Natural killer cell (primary cell): Measurements from ENCODE around the gene FAM228B. TPM values are rescaled to one million over a fixed set of nuclear protein-coding genes. Genes with fewer than 3 reads are reported as not detected.

Experiments used
- ATAC-seq, 3 donors: fragments of 150-1000 bp in 2 of 3; fragments of 200-7000 bp in 1 of 3; cut with Tn5 transposase; 1 replicate in 1 of 3; 2 replicates in 2 of 3; pipeline ENCODE4 v1.10.0; 2021; ENCODE audit warnings: mild to moderate bottlenecking in 2 of 3, moderate library complexity in 2 of 3
- DNase-seq, 2 donors: peaks; one replicate each; pipeline versions ENCODE4 v3.0.0 to v3.0.0-alpha.2; 2013 to 2021; ENCODE audit warnings: mixed read lengths in 1 of 2
- H3K27ac ChIP-seq: one replicate; pipeline ENCODE4 v1.5.1; 2013; ENCODE audit warnings: mild to moderate bottlenecking, low read length
- H3K27me3 ChIP-seq: one replicate; pipeline ENCODE4 v1.6.1; 2013; ENCODE audit warnings: low read length; ENCODE audit not compliant: control insufficient read depth, insufficient read depth
- H3K36me3 ChIP-seq: one replicate; pipeline ENCODE4 v1.6.1; 2013; ENCODE audit warnings: low read length; ENCODE audit not compliant: control insufficient read depth, insufficient read depth
- H3K4me1 ChIP-seq: one replicate; pipeline ENCODE4 v1.6.1; 2013; ENCODE audit warnings: low read length; ENCODE audit not compliant: control insufficient read depth, insufficient read depth
- H3K4me3 ChIP-seq: one replicate; pipeline ENCODE4 v1.5.1; 2013; ENCODE audit warnings: low read length
- H3K9me3 ChIP-seq: one replicate; pipeline ENCODE4 v1.6.1; 2013; ENCODE audit warnings: low read length; ENCODE audit not compliant: control insufficient read depth, insufficient read depth
- H3K27ac Mint-ChIP-seq, 2 donors: one replicate each; pipeline ENCODE4 v1.8.0; 2022; ENCODE audit warnings: mild to moderate bottlenecking in 2 of 2, mixed read lengths in 2 of 2, moderate library complexity in 1 of 2
- H3K27me3 Mint-ChIP-seq, 2 donors: one replicate each; pipeline ENCODE4 v1.8.0; 2022; ENCODE audit warnings: low read depth in 2 of 2, mixed read lengths in 2 of 2
- H3K36me3 Mint-ChIP-seq: one replicate; pipeline ENCODE4 v1.8.0; 2022; ENCODE audit warnings: mixed read lengths
- H3K4me1 Mint-ChIP-seq, 2 donors: one replicate each; pipeline ENCODE4 v1.8.0; 2022; ENCODE audit warnings: mixed read lengths in 2 of 2
- H3K4me3 Mint-ChIP-seq: one replicate; pipeline ENCODE4 v1.8.0; 2022; ENCODE audit warnings: mild to moderate bottlenecking, moderate library complexity, mixed read lengths
- H3K9me3 Mint-ChIP-seq, 2 donors: one replicate each; pipeline ENCODE4 v1.8.0; 2022; ENCODE audit warnings: mixed read lengths in 2 of 2
- WGBS: methylation state at CpG from one replicate; pipeline ENCODE4 v1.1.7; 2013; ENCODE audit warnings: missing lambda C conversion rate; ENCODE audit not compliant: insufficient coverage; 5-methylcytosine and 5-hydroxymethylcytosine counted together
- intact Hi-C: fragments of 100-400 bp; cut with micrococcal nuclease; formaldehyde crosslinking; loops from one replicate; pipeline ENCODE4 v1.14.2; 2022
- total RNA-seq, 4 donors: library from RNA; stranded (reverse); fragments of 120-200 nt in 1 of 4; gene quantifications; one replicate each; pipeline versions ENCODE4 v1.2.3 to v1.2.4, GENCODE V29; 2013 to 2022
- TF ChIP-seq, protein P1 (sequence below): fragments of 200-600 bp; IDR thresholded peaks from one replicate; pipeline ENCODE4 v1.8.0; 2022; ENCODE audit warnings: antibody characterized with exemption

FAM228B gene
- total RNA-seq, 3 donors from 2014 or later (not counting 1 experiment from before 2014, with no cell fraction given): 31.4 to 35.9 (median 31.5) TPM

DNA sequence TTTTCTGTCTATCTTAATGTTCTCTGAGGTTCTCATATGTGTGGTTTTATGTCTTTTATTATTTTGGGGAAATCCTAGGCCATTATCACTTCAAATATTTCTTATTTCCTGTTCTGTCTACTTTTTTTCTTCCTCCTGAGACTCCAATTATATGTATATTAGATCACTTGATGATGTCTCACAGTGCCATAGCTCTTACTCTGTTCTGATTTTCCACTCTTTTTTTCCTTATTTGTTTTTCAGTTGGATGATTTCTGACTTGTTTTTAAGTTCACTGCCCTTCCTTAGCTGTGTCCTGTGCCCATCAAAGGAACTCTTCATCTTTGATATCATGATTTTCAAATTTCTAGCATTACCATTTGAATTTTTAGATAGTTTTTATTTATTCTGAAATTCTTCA, 24.1 kb downstream of the FAM228B start:
- peaks cover 29% of the 10 kb centered on the region for H3K36me3 Mint-ChIP-seq
- H3K4me1 Mint-ChIP-seq: no peaks in the 10 kb centered on the region
- Histone ChIP-seq H3K4me3 (no peak overlapping the region), H3K27me3 (no peaks in the 10 kb centered on the region), H3K27ac (no peak overlapping the region), H3K9me3 (peaks cover 5% of the 10 kb centered on the region), H3K36me3 (no peaks in the 10 kb centered on the region), H3K4me1 (no peaks in the 10 kb centered on the region)
- H3K9me3 Mint-ChIP-seq: peaks cover 0 to 8% of the 10 kb centered on the region in 2 donors
- no peak overlapping the region for H3K27ac Mint-ChIP-seq
- no peak for DNase-seq
- H3K27me3 Mint-ChIP-seq: no peaks in the 10 kb centered on the region
- intact Hi-C loops: no loop called here
- H3K4me3 Mint-ChIP-seq: no peak overlapping the region
- TF ChIP-seq, protein P1, sequence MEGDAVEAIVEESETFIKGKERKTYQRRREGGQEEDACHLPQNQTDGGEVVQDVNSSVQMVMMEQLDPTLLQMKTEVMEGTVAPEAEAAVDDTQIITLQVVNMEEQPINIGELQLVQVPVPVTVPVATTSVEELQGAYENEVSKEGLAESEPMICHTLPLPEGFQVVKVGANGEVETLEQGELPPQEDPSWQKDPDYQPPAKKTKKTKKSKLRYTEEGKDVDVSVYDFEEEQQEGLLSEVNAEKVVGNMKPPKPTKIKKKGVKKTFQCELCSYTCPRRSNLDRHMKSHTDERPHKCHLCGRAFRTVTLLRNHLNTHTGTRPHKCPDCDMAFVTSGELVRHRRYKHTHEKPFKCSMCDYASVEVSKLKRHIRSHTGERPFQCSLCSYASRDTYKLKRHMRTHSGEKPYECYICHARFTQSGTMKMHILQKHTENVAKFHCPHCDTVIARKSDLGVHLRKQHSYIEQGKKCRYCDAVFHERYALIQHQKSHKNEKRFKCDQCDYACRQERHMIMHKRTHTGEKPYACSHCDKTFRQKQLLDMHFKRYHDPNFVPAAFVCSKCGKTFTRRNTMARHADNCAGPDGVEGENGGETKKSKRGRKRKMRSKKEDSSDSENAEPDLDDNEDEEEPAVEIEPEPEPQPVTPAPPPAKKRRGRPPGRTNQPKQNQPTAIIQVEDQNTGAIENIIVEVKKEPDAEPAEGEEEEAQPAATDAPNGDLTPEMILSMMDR: no peak
- no peak for ATAC-seq

DNA sequence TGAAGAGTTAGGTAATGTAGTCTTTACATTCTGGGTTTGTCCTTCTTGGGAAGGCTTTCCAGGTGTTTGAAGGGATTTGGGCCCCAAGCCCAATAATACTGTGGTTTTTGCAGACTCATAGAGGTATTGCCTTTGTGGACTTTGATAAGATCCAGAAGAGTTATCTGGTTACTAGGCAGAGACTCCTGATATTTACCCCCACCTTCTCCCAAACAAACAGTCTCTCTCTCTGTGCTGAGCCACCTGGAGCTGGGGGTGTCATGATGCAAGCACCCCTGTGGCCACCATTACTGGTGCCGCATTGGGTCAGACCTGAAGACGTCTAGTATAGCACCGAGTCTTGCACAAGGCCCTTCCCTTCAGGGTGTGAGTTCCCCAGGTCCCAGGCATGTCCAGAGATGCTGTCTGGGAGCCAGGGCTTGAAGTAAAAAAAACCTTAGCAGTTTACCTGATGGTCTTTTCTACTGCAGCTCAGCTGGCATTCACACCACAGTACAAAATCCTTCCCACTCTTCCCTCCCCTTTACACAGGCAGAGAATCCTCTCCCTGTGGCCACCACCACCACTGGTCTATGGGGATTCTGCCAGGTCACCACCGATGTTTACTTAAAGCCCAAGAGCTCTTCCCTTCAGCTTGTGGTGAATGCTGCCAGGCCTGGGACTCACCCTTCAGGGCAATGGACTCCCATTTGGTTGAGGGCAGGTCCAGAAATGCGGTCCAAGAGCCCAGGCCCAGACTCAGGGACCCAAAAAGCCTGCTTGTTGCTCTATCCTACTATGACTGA, 29.3 kb downstream of the FAM228B start:
- ATAC-seq (no peak), DNase-seq (no peak)
- TF ChIP-seq, protein P1: no peak
- no peaks in the 10 kb centered on the region for H3K4me1 Mint-ChIP-seq
- WGBS: 95% methylated on average over 5 of the region's 5 CpGs
- intact Hi-C loops: no loop called here
- no peaks in the 10 kb centered on the region for H3K4me1 ChIP-seq
- no peak overlapping the region for H3K4me3 Mint-ChIP-seq
- H3K4me3 ChIP-seq: no peak overlapping the region
- H3K27ac ChIP-seq: no peak overlapping the region
- peaks cover 23% of the 10 kb centered on the region for H3K36me3 Mint-ChIP-seq
- H3K27me3 Mint-ChIP-seq: no peaks in the 10 kb centered on the region
- peaks cover 5% of the 10 kb centered on the region for H3K9me3 ChIP-seq
- H3K36me3 ChIP-seq: peaks cover 3% of the 10 kb centered on the region
- no peak overlapping the region for H3K27ac Mint-ChIP-seq
- H3K27me3 ChIP-seq: no peaks in the 10 kb centered on the region
- H3K9me3 Mint-ChIP-seq: peaks cover 0 to 4% of the 10 kb centered on the region in 2 donors

- Mint-ChIP-seq H3K4me1 (no peaks in the 10 kb centered on the region), H3K27me3 (no peaks in the 10 kb centered on the region), H3K4me3 (no peak overlapping the region), H3K27ac (no peak overlapping the region), H3K9me3 (no peaks in the 10 kb centered on the region), H3K36me3 (peaks cover 14% of the 10 kb centered on the region)
- ATAC-seq (no peak), DNase-seq (no peak)
- TF ChIP-seq, protein P1: no peak
- no peaks in the 10 kb centered on the region for H3K9me3 ChIP-seq
- H3K4me3 ChIP-seq: no peak overlapping the region
- no peaks in the 10 kb centered on the region for H3K4me1 ChIP-seq
- peaks cover 3% of the 10 kb centered on the region for H3K36me3 ChIP-seq
- no peaks in the 10 kb centered on the region for H3K27me3 ChIP-seq
- intact Hi-C loops: no loop called here
- WGBS: 100% methylated on average over 4 of the region's 4 CpGs
- H3K27ac ChIP-seq: no peak overlapping the region
These were observed 30.2 kb downstream of the FAM228B start for GRCh38 chr2:24153478-24153877.

DNA sequence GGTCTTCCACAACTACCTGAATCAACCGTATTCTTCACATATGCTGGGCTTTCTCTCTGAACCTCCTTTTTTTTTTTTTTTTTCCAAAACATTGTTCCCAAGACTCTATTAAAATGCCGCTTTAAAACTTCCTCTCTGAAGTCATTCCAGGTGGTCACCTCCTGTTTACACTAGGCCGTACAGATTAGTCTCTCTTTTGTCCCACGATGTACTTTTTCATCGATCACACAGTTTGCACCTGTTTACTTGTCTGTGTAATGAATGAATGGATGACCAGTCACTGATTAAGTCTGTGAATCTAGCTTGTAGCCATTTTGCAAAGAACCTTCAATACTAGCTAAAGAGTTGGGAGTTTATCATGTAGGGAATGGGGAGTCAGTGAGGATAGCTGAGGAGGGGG, 34.9 kb downstream of the FAM228B start:
- H3K4me1 ChIP-seq: no peaks in the 10 kb centered on the region
- H3K4me3 ChIP-seq: no peak overlapping the region
- DNase-seq (no peak), ATAC-seq (no peak)
- intact Hi-C loops: no loop called here
- H3K4me1 Mint-ChIP-seq: no peaks in the 10 kb centered on the region
- no peak overlapping the region for H3K27ac Mint-ChIP-seq
- no peaks in the 10 kb centered on the region for H3K27me3 ChIP-seq
- 96% methylated on average over 5 of the region's 5 CpGs for WGBS
- H3K4me3 Mint-ChIP-seq: no peak overlapping the region
- H3K36me3 ChIP-seq: no peaks in the 10 kb centered on the region
- TF ChIP-seq, protein P1: no peak
- H3K27ac ChIP-seq: no peak overlapping the region
- no peaks in the 10 kb centered on the region for H3K9me3 ChIP-seq
- H3K36me3 Mint-ChIP-seq: no peaks in the 10 kb centered on the region
- no peaks in the 10 kb centered on the region for H3K27me3 Mint-ChIP-seq
- H3K9me3 Mint-ChIP-seq: no peaks in the 10 kb centered on the region
